Measurements from ENCODE around the gene SLC25A41.

SLC25A41 gene

DNA sequence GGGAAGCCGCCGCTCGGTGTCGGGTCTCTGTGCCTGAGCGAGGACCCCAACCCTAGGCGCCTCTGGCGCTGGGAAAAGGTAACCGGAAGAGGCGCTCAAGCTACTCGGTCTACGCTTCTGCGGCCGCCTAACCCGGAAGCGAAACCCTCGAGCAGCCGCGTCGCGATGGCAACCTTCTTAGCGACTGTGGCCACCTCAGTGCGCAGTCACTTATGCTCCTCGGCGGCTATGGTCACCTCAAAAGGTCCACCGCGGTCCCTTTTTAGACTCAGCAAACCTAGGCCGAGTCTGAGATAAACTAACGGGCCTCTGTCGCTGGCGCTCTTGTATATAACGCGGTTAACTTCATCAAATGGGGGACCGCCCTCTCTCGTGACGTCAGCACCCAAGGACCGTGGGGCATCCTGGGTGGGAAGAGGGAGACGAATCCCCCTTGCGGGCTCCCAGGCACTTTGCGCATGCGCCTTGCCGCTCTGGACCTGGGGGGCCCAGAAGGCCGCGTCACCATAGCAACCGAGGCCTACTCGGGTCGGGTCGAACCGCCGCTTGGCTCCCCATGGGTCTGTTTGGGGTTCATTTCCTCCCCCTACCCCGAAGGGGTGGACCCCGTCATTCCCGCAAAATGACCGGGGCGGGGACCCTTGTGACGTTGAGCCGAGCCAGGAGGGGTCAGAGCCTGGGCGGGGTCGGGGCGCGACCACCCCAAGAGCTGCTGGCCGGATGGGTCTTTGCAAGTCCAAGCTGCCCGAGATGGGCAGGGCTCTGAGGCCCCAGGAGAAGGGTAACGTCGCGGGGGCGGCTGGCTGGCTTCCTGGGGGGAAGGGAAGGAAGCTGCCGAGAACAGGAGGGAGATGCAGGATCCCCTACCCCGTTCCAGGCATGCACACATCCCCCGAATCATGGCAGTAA, 40.2 kb downstream of the SLC25A41 start, which contains the start of gene GTF2F1:
Gene GTF2F1 (minus strand): TSS at position 91 of the 909 bp plus-strand sequence. CDS start 169 bp downstream, outside the sequence.
- no peaks in the 10 kb centered on the region for H3K9me3 ChIP-seq (ENCODE audit: insufficient read depth, low read length)
- H3K27ac ChIP-seq (ENCODE audit: low read depth, low read length), result peak within 1 kb of the TSS; percentile 11; the same call in 1 of the 2 replicates
- peaks cover 14% of the 10 kb centered on the region for H3K79me2 ChIP-seq (ENCODE audit: insufficient read depth, low read length)
- H2AFZ ChIP-seq (ENCODE audit: low read depth, low read length, severe bottlenecking), result peak within 1 kb of the TSS; percentile 98
- H3K9ac ChIP-seq (ENCODE audit: low read length), result peak within 1 kb of the TSS; percentile 79
- peaks cover 4% of the 10 kb centered on the region; the same call in 1 of the 2 replicates for H3F3A ChIP-seq (ENCODE audit: insufficient read depth)
- H3K9me2 ChIP-seq (replicated peaks; ENCODE audit: insufficient read depth, low read length), result no peaks in the 10 kb centered on the region
- H3K4me3 ChIP-seq (ENCODE audit: insufficient read depth, low read length, poor library complexity, severe bottlenecking), result peak within 1 kb of the TSS; percentile 74
- TF ChIP-seq EZH2phosphoT487 (conservative IDR thresholded peaks at IDR 0.05; ENCODE audit: low read length), result no peak
- TF ChIP-seq, protein P1, sequence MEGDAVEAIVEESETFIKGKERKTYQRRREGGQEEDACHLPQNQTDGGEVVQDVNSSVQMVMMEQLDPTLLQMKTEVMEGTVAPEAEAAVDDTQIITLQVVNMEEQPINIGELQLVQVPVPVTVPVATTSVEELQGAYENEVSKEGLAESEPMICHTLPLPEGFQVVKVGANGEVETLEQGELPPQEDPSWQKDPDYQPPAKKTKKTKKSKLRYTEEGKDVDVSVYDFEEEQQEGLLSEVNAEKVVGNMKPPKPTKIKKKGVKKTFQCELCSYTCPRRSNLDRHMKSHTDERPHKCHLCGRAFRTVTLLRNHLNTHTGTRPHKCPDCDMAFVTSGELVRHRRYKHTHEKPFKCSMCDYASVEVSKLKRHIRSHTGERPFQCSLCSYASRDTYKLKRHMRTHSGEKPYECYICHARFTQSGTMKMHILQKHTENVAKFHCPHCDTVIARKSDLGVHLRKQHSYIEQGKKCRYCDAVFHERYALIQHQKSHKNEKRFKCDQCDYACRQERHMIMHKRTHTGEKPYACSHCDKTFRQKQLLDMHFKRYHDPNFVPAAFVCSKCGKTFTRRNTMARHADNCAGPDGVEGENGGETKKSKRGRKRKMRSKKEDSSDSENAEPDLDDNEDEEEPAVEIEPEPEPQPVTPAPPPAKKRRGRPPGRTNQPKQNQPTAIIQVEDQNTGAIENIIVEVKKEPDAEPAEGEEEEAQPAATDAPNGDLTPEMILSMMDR (IDR thresholded peaks at IDR 0.05; ENCODE audit: insufficient read depth, low read length, poor library complexity, severe bottlenecking), result no peak
- H3K4me2 ChIP-seq (ENCODE audit: low read depth, low read length, poor library complexity, severe bottlenecking), result peak within 1 kb of the TSS; percentile 95
- H3K27me3 ChIP-seq (ENCODE audit: low read length), result no peaks in the 10 kb centered on the region
- no peaks in the 10 kb centered on the region for H3K36me3 ChIP-seq (ENCODE audit: low read length)
- no peaks in the 10 kb centered on the region for H4K20me1 ChIP-seq (ENCODE audit: low read depth, low read length)

DNA sequence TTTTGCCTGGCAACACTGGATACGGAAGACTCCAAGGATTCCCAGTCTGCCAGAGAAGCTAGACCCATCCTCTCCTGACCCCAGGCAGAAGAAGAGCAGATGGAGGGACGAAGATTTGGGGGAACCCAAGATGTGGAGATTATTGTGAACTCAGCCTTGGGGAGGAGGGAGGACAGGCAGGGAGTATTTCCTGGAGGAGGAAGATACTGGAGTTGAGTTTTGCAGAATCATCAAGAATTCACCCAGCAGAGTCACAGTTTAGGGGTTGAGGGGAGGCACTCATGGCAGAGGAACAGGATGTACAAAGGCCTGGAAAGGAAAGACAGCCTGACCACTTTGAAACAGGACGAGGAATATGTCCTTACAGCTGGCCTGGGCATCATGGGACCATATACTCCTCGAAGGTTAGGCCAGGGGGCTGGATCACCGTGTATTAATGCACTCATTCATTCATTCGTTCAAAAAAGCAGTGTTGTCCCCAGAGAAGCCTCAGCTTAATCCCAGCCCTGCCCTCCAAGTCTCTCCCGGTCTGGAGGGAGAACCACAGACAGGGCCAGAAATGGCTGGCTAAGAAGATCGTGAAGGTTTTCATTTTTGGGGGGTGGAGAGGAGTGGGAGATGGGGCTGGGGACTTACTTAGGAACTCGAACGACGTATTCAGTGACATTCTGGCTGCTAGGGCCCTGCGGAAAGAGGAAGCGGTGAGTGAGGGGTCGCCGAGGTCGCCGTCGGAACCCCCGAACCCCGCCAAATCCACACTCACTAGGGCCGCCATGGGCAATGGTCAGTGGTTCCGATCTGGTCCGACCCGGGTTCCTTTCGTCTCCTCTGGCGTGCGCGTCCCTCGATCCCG, 41.1 kb downstream of the SLC25A41 start:
- H3K9me2 ChIP-seq (replicated peaks; ENCODE audit: insufficient read depth, low read length), result no peaks in the 10 kb centered on the region
- peak overlapping the region; percentile 98 for H2AFZ ChIP-seq (ENCODE audit: low read depth, low read length, severe bottlenecking)
- H3K36me3 ChIP-seq (ENCODE audit: low read length), result no peaks in the 10 kb centered on the region
- H4K20me1 ChIP-seq (ENCODE audit: low read depth, low read length), result no peaks in the 10 kb centered on the region
- 0 out of 2 replicates have a peak overlapping the region, but pooled peaks have one; percentile 11 for H3K27ac ChIP-seq (ENCODE audit: low read depth, low read length)
- H3K9me3 ChIP-seq (ENCODE audit: insufficient read depth, low read length), result no peaks in the 10 kb centered on the region
- peak overlapping the region; percentile 74 for H3K4me3 ChIP-seq (ENCODE audit: insufficient read depth, low read length, poor library complexity, severe bottlenecking)
- no peak for TF ChIP-seq EZH2phosphoT487 (conservative IDR thresholded peaks at IDR 0.05; ENCODE audit: low read length)
- TF ChIP-seq, protein P1 (IDR thresholded peaks at IDR 0.05; ENCODE audit: insufficient read depth, low read length, poor library complexity, severe bottlenecking), result no peak
- peak overlapping the region; percentile 79 for H3K9ac ChIP-seq (ENCODE audit: low read length)
- H3F3A ChIP-seq (ENCODE audit: insufficient read depth), result peaks cover 4% of the 10 kb centered on the region; the same call in 1 of the 2 replicates
- peaks cover 14% of the 10 kb centered on the region for H3K79me2 ChIP-seq (ENCODE audit: insufficient read depth, low read length)
- H3K27me3 ChIP-seq (ENCODE audit: low read length), result no peaks in the 10 kb centered on the region
- peak overlapping the region; percentile 95 for H3K4me2 ChIP-seq (ENCODE audit: low read depth, low read length, poor library complexity, severe bottlenecking)

DNA sequence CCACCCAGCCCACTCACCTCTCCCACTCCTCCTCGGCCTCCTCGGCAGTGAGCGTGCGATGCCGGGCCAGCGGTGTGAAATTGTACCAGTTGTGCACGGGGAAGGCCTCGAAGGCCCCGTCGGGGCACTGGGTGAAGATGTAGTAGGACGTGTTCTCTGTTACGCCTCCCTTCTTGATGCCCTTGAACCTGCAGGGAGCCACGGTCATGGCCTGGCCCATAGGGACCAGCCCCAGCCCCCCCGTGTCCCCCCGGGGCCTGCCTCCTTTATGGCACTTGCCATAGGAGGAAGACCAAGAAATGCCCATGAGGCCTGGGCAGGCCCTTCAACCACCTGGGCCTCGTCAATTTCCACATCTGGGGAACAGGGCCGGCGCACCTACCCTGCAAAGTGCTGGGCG, 46.2 kb downstream of the SLC25A41 start:
- Histone ChIP-seq H3K27me3 (ENCODE audit: low read length) (no peaks in the 10 kb centered on the region), H3K36me3 (ENCODE audit: low read length) (no peaks in the 10 kb centered on the region), H3F3A (ENCODE audit: insufficient read depth) (no peaks in the 10 kb centered on the region), H3K9me3 (ENCODE audit: insufficient read depth, low read length) (no peaks in the 10 kb centered on the region), H3K9ac (ENCODE audit: low read length) (no peak overlapping the region), H4K20me1 (ENCODE audit: low read depth, low read length) (no peaks in the 10 kb centered on the region), H3K9me2 (replicated peaks; ENCODE audit: insufficient read depth, low read length) (no peaks in the 10 kb centered on the region), H3K4me3 (ENCODE audit: insufficient read depth, low read length, poor library complexity, severe bottlenecking) (no peak overlapping the region), H3K4me2 (ENCODE audit: low read depth, low read length, poor library complexity, severe bottlenecking) (no peak overlapping the region), H2AFZ (ENCODE audit: low read depth, low read length, severe bottlenecking) (no peak overlapping the region), H3K79me2 (ENCODE audit: insufficient read depth, low read length) (peaks cover 8% of the 10 kb centered on the region), H3K27ac (ENCODE audit: low read depth, low read length) (no peak overlapping the region)
- TF ChIP-seq, protein P1 (IDR thresholded peaks at IDR 0.05; ENCODE audit: insufficient read depth, low read length, poor library complexity, severe bottlenecking), result no peak
- no peak for TF ChIP-seq EZH2phosphoT487 (conservative IDR thresholded peaks at IDR 0.05; ENCODE audit: low read length)

Measured in SU-DHL-6 (cell line).